Measurements from ENCODE around the gene PACSIN3.
"Not testable (repeated sequence)": the region's sequence is repeated elsewhere in the genome, so short reads cannot be mapped to it uniquely, and the experiment has no call there.

The PACSIN3 gene

GRCh38 chr11:47212938-47213337, 26.7 kb upstream of the PACSIN3 start:
- Histone ChIP-seq H3K9me3 (ENCODE audit: low read length) (no peaks in the 10 kb centered on the region), H3K4me1 (ENCODE audit: insufficient read depth, low read length, severe bottlenecking) (peaks cover 32% of the 10 kb centered on the region), H3K36me3 (ENCODE audit: insufficient read depth, low read length) (peaks cover 2% of the 10 kb centered on the region; the same call in 1 of the 2 replicates), H4K20me1 (ENCODE audit: insufficient read depth, low read length) (no peaks in the 10 kb centered on the region), H3K4me3 (ENCODE audit: low read depth, low read length, poor library complexity, severe bottlenecking) (no peak overlapping the region), H3K9me2 (ENCODE audit: low read depth, low read length) (no peaks in the 10 kb centered on the region), H3K9ac (ENCODE audit: low read length) (no peak overlapping the region), H2AFZ (ENCODE audit: low read length) (no peak overlapping the region), H3K27me3 (ENCODE audit: insufficient read depth, low read length) (no peaks in the 10 kb centered on the region), H3K4me2 (ENCODE audit: low read length) (no peak overlapping the region), H3K27ac (ENCODE audit: low read depth, low read length, poor library complexity, severe bottlenecking) (no peak overlapping the region), H3K79me2 (ENCODE audit: insufficient read depth, low read length) (no peaks in the 10 kb centered on the region), H3F3A (ENCODE audit: insufficient read depth, low read length) (no peaks in the 10 kb centered on the region)
- TF ChIP-seq EZH2 (IDR thresholded peaks at IDR 0.05; ENCODE audit: borderline replicate concordance, low read length) (no peak), CTCF (IDR thresholded peaks at IDR 0.05; ENCODE audit: low read length) (no peak)

GRCh38 chr11:47208628-47209027, 22.4 kb upstream of the PACSIN3 start:
- Histone ChIP-seq H3K79me2 (ENCODE audit: insufficient read depth, low read length) (no peaks in the 10 kb centered on the region), H3K4me2 (ENCODE audit: low read length) (no peak overlapping the region), H3K4me3 (ENCODE audit: low read depth, low read length, poor library complexity, severe bottlenecking) (no peak overlapping the region), H3K36me3 (ENCODE audit: insufficient read depth, low read length) (no peaks in the 10 kb centered on the region), H3K27me3 (ENCODE audit: insufficient read depth, low read length) (no peaks in the 10 kb centered on the region), H3K9me2 (ENCODE audit: low read depth, low read length) (no peaks in the 10 kb centered on the region), H3K27ac (ENCODE audit: low read depth, low read length, poor library complexity, severe bottlenecking) (no peak overlapping the region), H3K9ac (ENCODE audit: low read length) (no peak overlapping the region), H3K9me3 (ENCODE audit: low read length) (no peaks in the 10 kb centered on the region), H3F3A (ENCODE audit: insufficient read depth, low read length) (no peaks in the 10 kb centered on the region), H4K20me1 (ENCODE audit: insufficient read depth, low read length) (no peaks in the 10 kb centered on the region), H2AFZ (ENCODE audit: low read length) (no peak overlapping the region), H3K4me1 (ENCODE audit: insufficient read depth, low read length, severe bottlenecking) (no peaks in the 10 kb centered on the region)
- no peak for TF ChIP-seq CTCF (IDR thresholded peaks at IDR 0.05; ENCODE audit: low read length)
- no peak for TF ChIP-seq EZH2 (IDR thresholded peaks at IDR 0.05; ENCODE audit: borderline replicate concordance, low read length)

- H3K79me2 ChIP-seq (ENCODE audit: insufficient read depth, low read length); H3K4me3 ChIP-seq (ENCODE audit: low read depth, low read length, poor library complexity, severe bottlenecking); H4K20me1 ChIP-seq (ENCODE audit: insufficient read depth, low read length); H3F3A ChIP-seq (ENCODE audit: insufficient read depth, low read length); H3K27me3 ChIP-seq (ENCODE audit: insufficient read depth, low read length); H3K4me1 ChIP-seq (ENCODE audit: insufficient read depth, low read length, severe bottlenecking); H3K27ac ChIP-seq (ENCODE audit: low read depth, low read length, poor library complexity, severe bottlenecking); H3K36me3 ChIP-seq (ENCODE audit: insufficient read depth, low read length); H3K9me3 ChIP-seq (ENCODE audit: low read length); H3K9ac ChIP-seq (ENCODE audit: low read length); H2AFZ ChIP-seq (ENCODE audit: low read length); H3K9me2 ChIP-seq (ENCODE audit: low read depth, low read length); H3K4me2 ChIP-seq (ENCODE audit: low read length): not testable (repeated sequence)
Observed at GRCh38 chr11:47208008-47208552, 21.8 kb upstream of the PACSIN3 start.

- no peaks in the 10 kb centered on the region for H3K9me2 ChIP-seq (ENCODE audit: low read depth, low read length)
- no peaks in the 10 kb centered on the region for H3F3A ChIP-seq (ENCODE audit: insufficient read depth, low read length)
- no peaks in the 10 kb centered on the region for H3K79me2 ChIP-seq (ENCODE audit: insufficient read depth, low read length)
- H3K4me3 ChIP-seq (ENCODE audit: low read depth, low read length, poor library complexity, severe bottlenecking) = no peak overlapping the region
- no peaks in the 10 kb centered on the region for H3K9me3 ChIP-seq (ENCODE audit: low read length)
- no peak overlapping the region for H3K9ac ChIP-seq (ENCODE audit: low read length)
- no peaks in the 10 kb centered on the region for H3K36me3 ChIP-seq (ENCODE audit: insufficient read depth, low read length)
- H3K27ac ChIP-seq (ENCODE audit: low read depth, low read length, poor library complexity, severe bottlenecking) = no peak overlapping the region
- no peaks in the 10 kb centered on the region for H3K27me3 ChIP-seq (ENCODE audit: insufficient read depth, low read length)
- TF ChIP-seq CTCF (IDR thresholded peaks at IDR 0.05; ENCODE audit: low read length) = no peak
- no peaks in the 10 kb centered on the region for H4K20me1 ChIP-seq (ENCODE audit: insufficient read depth, low read length)
- H3K4me2 ChIP-seq (ENCODE audit: low read length) = no peak overlapping the region
- no peaks in the 10 kb centered on the region for H3K4me1 ChIP-seq (ENCODE audit: insufficient read depth, low read length, severe bottlenecking)
- no peak overlapping the region for H2AFZ ChIP-seq (ENCODE audit: low read length)
Observed at GRCh38 chr11:47207459-47207858, 21.2 kb upstream of the PACSIN3 start.

- not testable (repeated sequence) for H4K20me1 ChIP-seq (ENCODE audit: insufficient read depth, low read length); H3K4me1 ChIP-seq (ENCODE audit: insufficient read depth, low read length, severe bottlenecking); H2AFZ ChIP-seq (ENCODE audit: low read length); H3K36me3 ChIP-seq (ENCODE audit: insufficient read depth, low read length); H3K79me2 ChIP-seq (ENCODE audit: insufficient read depth, low read length); H3K27me3 ChIP-seq (ENCODE audit: insufficient read depth, low read length); H3K9me2 ChIP-seq (ENCODE audit: low read depth, low read length); H3K9ac ChIP-seq (ENCODE audit: low read length); H3K4me3 ChIP-seq (ENCODE audit: low read depth, low read length, poor library complexity, severe bottlenecking); H3K9me3 ChIP-seq (ENCODE audit: low read length); H3F3A ChIP-seq (ENCODE audit: insufficient read depth, low read length); H3K27ac ChIP-seq (ENCODE audit: low read depth, low read length, poor library complexity, severe bottlenecking); H3K4me2 ChIP-seq (ENCODE audit: low read length)
Observed at GRCh38 chr11:47206577-47206976, 20.3 kb upstream of the PACSIN3 start.

Measured in OCI-LY1 (cell line).